ENCODE results near the gene ABCB8.

GRCh38 chr7:151012911-151013347, 15.3 kb upstream of the ABCB8 start:
- TF ChIP-seq CTCF (conservative IDR thresholded peaks at IDR 0.05; ENCODE audit: low read length) (peak; percentile 52), EZH2phosphoT487 (IDR thresholded peaks at IDR 0.05; ENCODE audit: borderline replicate concordance) (no peak)
